WERI-Rb-1 (cell line): Measurements from ENCODE around the gene TLE4.

Source experiments
- DNase-seq: peaks from one replicate; pipeline ENCODE4 v3.0.0-alpha.2; 2020
- H3K27ac ChIP-seq: fragments of 250-450 bp; sonication (Bioruptor Pico); 2 replicates; pipeline ENCODE4 v1.5.1; 2020; ENCODE audit warnings: mild to moderate bottlenecking, moderate library complexity
- H3K27me3 ChIP-seq: fragments of 250-450 bp; sonication (Bioruptor Pico); 2 replicates; pipeline ENCODE4 v1.5.1; 2021; ENCODE audit warnings: mild to moderate bottlenecking, low read depth, moderate library complexity; ENCODE audit not compliant: insufficient read depth, severe bottlenecking
- H3K36me3 ChIP-seq: fragments of 250-450 bp; sonication (Bioruptor Pico); 2 replicates; pipeline ENCODE4 v1.5.1; 2020; ENCODE audit warnings: mild to moderate bottlenecking, moderate library complexity
- H3K4me3 ChIP-seq: 2 replicates; pipeline ENCODE4 v1.5.1; 2011; ENCODE audit warnings: low read depth, mild to moderate bottlenecking, control low read depth, low read length
- H3K9me3 ChIP-seq: fragments of 250-450 bp; sonication (Bioruptor Pico); 2 replicates; pipeline ENCODE4 v1.5.1; 2021; ENCODE audit warnings: mild to moderate bottlenecking, moderate library complexity; ENCODE audit not compliant: severe bottlenecking
- TF ChIP-seq, protein P1 (sequence below): IDR thresholded peaks from 2 replicates; pipeline ENCODE4 v1.5.1; 2011; ENCODE audit warnings: low read depth, mild to moderate bottlenecking, control low read depth, inconsistent platforms, low read length

The TLE4 gene

DNA sequence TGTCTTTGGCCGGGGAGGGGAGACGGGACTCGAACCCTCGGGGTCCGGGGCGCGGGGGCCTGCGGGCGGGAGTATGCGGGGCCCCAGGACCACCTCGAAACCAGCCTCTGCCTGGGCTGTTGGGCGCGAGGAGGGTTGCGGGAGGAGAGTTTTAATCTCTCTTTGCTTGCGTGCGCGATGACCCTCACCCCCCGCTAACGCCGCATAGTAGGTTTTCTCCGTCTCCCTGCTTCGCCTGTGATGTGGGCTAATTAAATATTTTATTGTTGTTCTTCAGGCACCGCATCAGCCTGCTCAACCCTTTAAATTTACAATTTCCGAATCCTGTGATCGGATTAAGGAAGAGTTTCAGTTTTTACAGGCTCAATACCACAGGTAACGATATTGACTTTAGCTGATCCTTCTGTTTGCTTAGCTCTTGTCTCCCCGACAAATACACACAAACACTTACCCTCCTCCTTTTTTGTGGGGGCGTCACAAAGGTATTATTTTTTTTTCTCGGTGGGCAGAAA is 1.7 kb downstream of the TLE4 start:
- no peaks in the 10 kb centered on the region for H3K27me3 ChIP-seq
- peak overlapping the region; percentile 73 for H3K4me3 ChIP-seq
- no peaks in the 10 kb centered on the region for H3K9me3 ChIP-seq
- TF ChIP-seq, protein P1, sequence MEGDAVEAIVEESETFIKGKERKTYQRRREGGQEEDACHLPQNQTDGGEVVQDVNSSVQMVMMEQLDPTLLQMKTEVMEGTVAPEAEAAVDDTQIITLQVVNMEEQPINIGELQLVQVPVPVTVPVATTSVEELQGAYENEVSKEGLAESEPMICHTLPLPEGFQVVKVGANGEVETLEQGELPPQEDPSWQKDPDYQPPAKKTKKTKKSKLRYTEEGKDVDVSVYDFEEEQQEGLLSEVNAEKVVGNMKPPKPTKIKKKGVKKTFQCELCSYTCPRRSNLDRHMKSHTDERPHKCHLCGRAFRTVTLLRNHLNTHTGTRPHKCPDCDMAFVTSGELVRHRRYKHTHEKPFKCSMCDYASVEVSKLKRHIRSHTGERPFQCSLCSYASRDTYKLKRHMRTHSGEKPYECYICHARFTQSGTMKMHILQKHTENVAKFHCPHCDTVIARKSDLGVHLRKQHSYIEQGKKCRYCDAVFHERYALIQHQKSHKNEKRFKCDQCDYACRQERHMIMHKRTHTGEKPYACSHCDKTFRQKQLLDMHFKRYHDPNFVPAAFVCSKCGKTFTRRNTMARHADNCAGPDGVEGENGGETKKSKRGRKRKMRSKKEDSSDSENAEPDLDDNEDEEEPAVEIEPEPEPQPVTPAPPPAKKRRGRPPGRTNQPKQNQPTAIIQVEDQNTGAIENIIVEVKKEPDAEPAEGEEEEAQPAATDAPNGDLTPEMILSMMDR = no peak
- peak; percentile 21 for DNase-seq
- H3K36me3 ChIP-seq = no peaks in the 10 kb centered on the region
- no peak overlapping the region for H3K27ac ChIP-seq

DNA sequence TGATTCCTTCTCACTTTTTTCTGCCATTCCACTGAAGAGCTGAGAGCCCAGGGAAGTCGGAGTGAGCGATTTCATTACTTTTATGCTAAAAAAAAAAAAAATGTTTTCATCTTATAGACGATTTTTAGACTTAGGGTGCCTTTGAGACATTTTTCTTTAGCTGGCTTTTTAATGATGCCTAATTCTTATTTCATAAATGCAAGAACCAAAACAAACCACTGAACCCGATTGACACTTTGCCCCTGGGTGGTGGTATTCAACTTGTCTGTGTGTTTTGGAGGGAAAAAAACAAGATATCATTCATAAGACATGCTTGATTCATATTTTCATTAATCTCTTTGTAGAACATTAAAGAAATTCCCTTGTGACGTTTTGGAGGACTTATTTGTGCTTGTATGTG is 2.4 kb downstream of the TLE4 start:
- Histone ChIP-seq H3K9me3 (no peaks in the 10 kb centered on the region), H3K36me3 (no peaks in the 10 kb centered on the region), H3K27ac (no peak overlapping the region), H3K27me3 (no peaks in the 10 kb centered on the region), H3K4me3 (peak overlapping the region; percentile 73)
- no peak for DNase-seq
- TF ChIP-seq, protein P1 = no peak

DNA sequence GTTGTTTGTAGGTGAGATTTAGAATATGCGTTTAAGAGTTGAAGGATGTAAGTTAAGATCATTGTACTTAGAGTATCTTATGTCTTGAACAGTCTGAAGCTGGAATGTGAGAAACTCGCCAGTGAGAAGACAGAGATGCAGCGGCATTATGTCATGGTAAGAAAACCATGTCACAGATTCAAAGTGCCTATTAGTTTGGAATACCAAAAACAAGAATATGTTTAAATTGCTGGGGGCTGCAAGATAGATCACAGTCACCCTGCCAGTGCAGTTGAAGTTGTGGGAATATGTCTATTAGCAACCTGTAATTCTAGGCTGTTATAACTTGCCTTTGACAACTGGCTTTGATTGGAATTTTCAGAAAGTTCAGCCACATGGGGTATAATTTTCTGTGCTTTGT is 3.0 kb downstream of the TLE4 start:
- Histone ChIP-seq H3K9me3 (no peaks in the 10 kb centered on the region), H3K27ac (no peak overlapping the region), H3K36me3 (no peaks in the 10 kb centered on the region), H3K4me3 (no peak overlapping the region), H3K27me3 (no peaks in the 10 kb centered on the region)
- no peak for DNase-seq
- TF ChIP-seq, protein P1 = no peak

DNA sequence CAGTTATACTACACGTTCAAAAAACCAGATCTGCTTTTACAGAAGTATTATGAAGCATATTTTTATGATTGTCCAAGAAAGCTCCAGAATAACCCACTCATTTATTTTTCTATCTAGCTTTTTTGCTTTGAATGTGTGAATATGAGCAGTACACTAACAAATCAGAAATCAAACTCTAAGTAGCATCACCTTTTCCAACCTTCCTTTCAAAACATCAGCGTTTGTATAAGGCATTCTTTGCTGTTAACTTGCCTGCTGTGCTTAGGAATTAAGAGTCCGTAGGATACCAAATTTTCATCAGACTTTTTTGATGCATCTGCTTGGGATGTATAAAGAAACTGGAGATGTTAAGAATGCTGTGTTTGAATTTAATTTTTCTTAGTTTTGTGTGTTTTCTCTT is 3.8 kb downstream of the TLE4 start:
- Histone ChIP-seq H3K27ac (no peak overlapping the region), H3K36me3 (no peaks in the 10 kb centered on the region), H3K4me3 (no peak overlapping the region), H3K9me3 (no peaks in the 10 kb centered on the region), H3K27me3 (no peaks in the 10 kb centered on the region)
- no peak for DNase-seq
- TF ChIP-seq, protein P1 = no peak

DNA sequence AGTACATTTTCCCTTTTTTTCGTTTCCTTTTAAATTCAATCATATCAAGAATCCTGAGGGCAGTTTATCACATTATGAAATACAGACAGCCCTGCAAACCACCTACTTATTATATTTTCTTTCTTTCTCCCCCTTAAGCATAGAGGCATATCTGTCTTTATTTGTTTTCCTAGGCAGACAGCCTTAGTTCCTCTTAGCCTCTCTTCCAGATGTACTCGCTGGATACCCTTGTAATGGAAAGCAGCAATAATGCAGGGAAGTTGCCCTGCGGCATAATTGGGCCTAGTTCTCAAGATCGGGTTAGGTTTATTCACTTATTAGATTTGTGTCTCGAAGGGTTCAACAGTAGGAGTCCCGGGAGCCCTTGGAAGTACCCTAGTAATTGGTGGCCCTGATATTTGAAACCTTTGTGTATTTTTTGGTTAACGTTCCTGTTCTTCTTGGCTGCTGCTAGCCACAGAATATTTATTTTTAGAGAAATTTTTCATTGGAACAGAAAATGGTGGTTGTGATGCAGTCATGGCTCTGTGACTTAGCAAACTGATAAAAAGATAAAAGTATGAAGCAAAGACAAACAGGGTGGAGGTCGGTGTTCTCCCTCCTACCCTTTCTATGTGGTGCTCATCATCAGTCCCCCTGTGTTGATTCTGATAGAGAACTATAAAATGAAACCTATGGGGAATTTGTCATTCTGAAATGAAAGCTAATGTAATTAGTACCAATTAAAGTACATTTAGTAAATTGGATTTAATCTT is 6.4 kb downstream of the TLE4 start:
- Histone ChIP-seq H3K27ac (no peak overlapping the region), H3K9me3 (no peaks in the 10 kb centered on the region), H3K36me3 (no peaks in the 10 kb centered on the region), H3K27me3 (no peaks in the 10 kb centered on the region), H3K4me3 (no peak overlapping the region)
- TF ChIP-seq, protein P1 = no peak
- DNase-seq = no peak

DNA sequence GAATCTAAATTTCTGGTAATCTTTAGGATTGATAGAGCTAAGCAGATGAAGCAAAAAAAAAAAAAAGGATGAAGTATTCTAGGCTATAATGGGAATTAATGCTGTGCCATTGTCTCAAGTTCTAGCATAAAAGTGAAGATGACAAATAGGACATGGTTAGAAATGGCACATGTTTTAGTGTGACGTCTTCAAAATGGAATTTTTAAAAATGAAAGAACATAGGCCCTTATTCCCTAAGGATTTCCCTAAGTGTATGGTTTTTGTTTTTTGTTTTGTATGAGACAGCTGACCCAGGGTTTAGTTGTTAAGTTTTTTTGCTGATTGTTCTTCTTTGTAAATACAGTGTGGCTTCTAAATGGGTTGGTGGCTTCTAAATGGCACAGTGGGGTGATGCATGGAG is 7.1 kb downstream of the TLE4 start:
- no peaks in the 10 kb centered on the region for H3K36me3 ChIP-seq
- TF ChIP-seq, protein P1 = no peak
- H3K9me3 ChIP-seq = no peaks in the 10 kb centered on the region
- no peaks in the 10 kb centered on the region for H3K27me3 ChIP-seq
- H3K4me3 ChIP-seq = no peak overlapping the region
- no peak overlapping the region for H3K27ac ChIP-seq
- DNase-seq = no peak
